CD4-positive, alpha-beta T cell (primary cell): Measurements from ENCODE around the gene SLC25A26. TPM values are rescaled to one million over a fixed set of nuclear protein-coding genes. Genes with fewer than 3 reads are reported as not detected.

Experiments used
- ATAC-seq: fragments of 200-7000 bp; cut with Tn5 transposase; one replicate; pipeline ENCODE4 v1.10.0; 2022; ENCODE audit warnings: mild to moderate bottlenecking; ENCODE audit not compliant: poor library complexity
- CTCF ChIA-PET: fragments of 350-600 bp; sonication (Branson Sonifier 250); formaldehyde crosslinking; loops from one replicate; lab custom pipeline; 2021; ENCODE audit warnings: antibody characterized with exemption, inconsistent platforms; lab: Charles Lee
- POLR2A ChIA-PET: fragments of 350-600 bp; sonication (Branson Sonifier 250); formaldehyde crosslinking; loops from one replicate; lab custom pipeline; 2021; ENCODE audit warnings: antibody characterized with exemption, inconsistent platforms; lab: Charles Lee
- DNase-seq, 14 experiments: peaks; one replicate each; pipeline ENCODE4 v3.0.0-alpha.2; 2013 to 2020; ENCODE audit warnings: mixed read lengths in 2 of 14
- H3K27ac ChIP-seq, 2 donors: one replicate each; pipeline versions ENCODE4 v1.5.1 to v1.7.0; 2013; ENCODE audit warnings: low read length in 2 of 2, low read depth in 1 of 2, mild to moderate bottlenecking in 1 of 2
- H3K27me3 ChIP-seq, 2 experiments: 1 replicate in 1 of 2; 2 replicates in 1 of 2; pipeline versions ENCODE4 v1.6.1 to v1.7.0; 2013; ENCODE audit warnings: low read length in 2 of 2, control low read depth in 1 of 2, mild to moderate bottlenecking in 1 of 2, moderate library complexity in 1 of 2; ENCODE audit not compliant: insufficient read depth in 2 of 2, control insufficient read depth in 1 of 2
- H3K36me3 ChIP-seq: one replicate; pipeline ENCODE4 v1.6.1; 2013; ENCODE audit warnings: low read length, control low read depth; ENCODE audit not compliant: insufficient read depth
- H3K4me1 ChIP-seq: one replicate; pipeline ENCODE4 v1.6.1; 2013; ENCODE audit warnings: low read length, control low read depth; ENCODE audit not compliant: insufficient read depth
- H3K4me3 ChIP-seq: one replicate; pipeline ENCODE4 v1.5.1; 2013; ENCODE audit warnings: mild to moderate bottlenecking, low read length, moderate library complexity
- H3K9me3 ChIP-seq, 2 experiments: 1 replicate in 1 of 2; 2 replicates in 1 of 2; pipeline versions ENCODE4 v1.6.1 to v1.7.0; 2013; ENCODE audit warnings: low read length in 2 of 2, mild to moderate bottlenecking in 2 of 2, control low read depth in 1 of 2, moderate library complexity in 1 of 2; ENCODE audit not compliant: control insufficient read depth in 1 of 2, insufficient read depth in 1 of 2
- H3K27ac Mint-ChIP-seq: one replicate; pipeline ENCODE4 v1.8.0; 2020; ENCODE audit warnings: mixed read lengths
- H3K27me3 Mint-ChIP-seq: one replicate; pipeline ENCODE4 v1.8.0; 2021; ENCODE audit warnings: mixed read lengths
- H3K36me3 Mint-ChIP-seq: one replicate; pipeline ENCODE4 v1.8.0; 2021; ENCODE audit warnings: low read depth, mixed read lengths
- H3K4me1 Mint-ChIP-seq: one replicate; pipeline ENCODE4 v1.8.0; 2021; ENCODE audit warnings: low read depth, mixed read lengths
- H3K4me3 Mint-ChIP-seq: one replicate; pipeline ENCODE4 v1.8.0; 2020; ENCODE audit warnings: mild to moderate bottlenecking, mixed read lengths
- H3K9me3 Mint-ChIP-seq: one replicate; pipeline ENCODE4 v1.8.0; 2020; ENCODE audit warnings: mixed read lengths
- intact Hi-C, 2 experiments: fragments of 100-400 bp; cut with DNase I in 1 of 2; cut with micrococcal nuclease in 1 of 2; formaldehyde crosslinking; loops; one replicate each; pipeline versions ENCODE4 v1.15.1 to v1.9.0; 2023 to 2025; cut with DNase I, micrococcal nuclease
- total RNA-seq, 174 experiments: library from RNA in 2 of 174; stranded (reverse) in 2 of 174; gene quantifications; one replicate each; pipeline ENCODE4 v1.2.3 and lab custom pipeline; 2021 to 2026
- TF ChIP-seq, protein P1 (sequence below): fragments of 200-600 bp; IDR thresholded peaks from one replicate; pipeline ENCODE4 v1.8.0; 2022; ENCODE audit warnings: antibody characterized with exemption, mild to moderate bottlenecking

Gene SLC25A26
- total RNA-seq, 2 experiments from 2014 or later, result 26.9 to 30.2 TPM

DNA sequence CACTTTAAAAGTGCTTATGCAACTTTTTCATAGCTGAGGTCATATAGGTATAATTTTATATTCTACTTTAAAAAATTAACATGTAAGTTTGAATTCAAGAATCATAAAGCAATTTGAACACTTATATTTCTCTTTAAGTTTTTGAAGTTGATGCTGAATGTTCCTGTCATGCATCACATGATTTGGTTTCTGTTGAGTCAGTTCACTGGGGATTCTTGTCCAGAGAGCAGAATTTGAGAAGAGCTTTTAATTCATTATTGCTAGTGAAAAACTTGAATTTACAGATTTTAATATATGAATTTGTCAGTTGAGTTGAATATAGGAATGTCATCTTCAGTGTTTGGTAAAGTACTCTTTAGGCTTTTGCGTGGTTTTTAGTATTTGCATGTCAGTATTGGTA, 7.9 kb downstream of the SLC25A26 start:
- no peaks in the 10 kb centered on the region for H3K27me3 Mint-ChIP-seq
- H3K36me3 Mint-ChIP-seq, result peaks cover 59% of the 10 kb centered on the region
- Histone ChIP-seq H3K4me1 (no peaks in the 10 kb centered on the region), H3K9me3 (no peaks in the 10 kb centered on the region), H3K36me3 (peaks cover 4% of the 10 kb centered on the region), H3K4me3 (no peak overlapping the region), H3K27ac (no peak overlapping the region), H3K27me3 (no peaks in the 10 kb centered on the region)
- H3K27ac Mint-ChIP-seq, result no peak overlapping the region
- no peak for DNase-seq
- intact Hi-C loops, result no loop called here
- H3K4me3 Mint-ChIP-seq, result no peak overlapping the region
- POLR2A ChIA-PET, result no interaction called here
- no peak for ATAC-seq
- CTCF ChIA-PET, result interaction anchor here (1.0 kb wide), 1 partner anchor 594 kb away, joined by 3 read pairs; no protein-coding TSS in a partner anchor
- H3K4me1 Mint-ChIP-seq, result peaks cover 53% of the 10 kb centered on the region
- H3K9me3 Mint-ChIP-seq, result no peaks in the 10 kb centered on the region
- TF ChIP-seq, protein P1, sequence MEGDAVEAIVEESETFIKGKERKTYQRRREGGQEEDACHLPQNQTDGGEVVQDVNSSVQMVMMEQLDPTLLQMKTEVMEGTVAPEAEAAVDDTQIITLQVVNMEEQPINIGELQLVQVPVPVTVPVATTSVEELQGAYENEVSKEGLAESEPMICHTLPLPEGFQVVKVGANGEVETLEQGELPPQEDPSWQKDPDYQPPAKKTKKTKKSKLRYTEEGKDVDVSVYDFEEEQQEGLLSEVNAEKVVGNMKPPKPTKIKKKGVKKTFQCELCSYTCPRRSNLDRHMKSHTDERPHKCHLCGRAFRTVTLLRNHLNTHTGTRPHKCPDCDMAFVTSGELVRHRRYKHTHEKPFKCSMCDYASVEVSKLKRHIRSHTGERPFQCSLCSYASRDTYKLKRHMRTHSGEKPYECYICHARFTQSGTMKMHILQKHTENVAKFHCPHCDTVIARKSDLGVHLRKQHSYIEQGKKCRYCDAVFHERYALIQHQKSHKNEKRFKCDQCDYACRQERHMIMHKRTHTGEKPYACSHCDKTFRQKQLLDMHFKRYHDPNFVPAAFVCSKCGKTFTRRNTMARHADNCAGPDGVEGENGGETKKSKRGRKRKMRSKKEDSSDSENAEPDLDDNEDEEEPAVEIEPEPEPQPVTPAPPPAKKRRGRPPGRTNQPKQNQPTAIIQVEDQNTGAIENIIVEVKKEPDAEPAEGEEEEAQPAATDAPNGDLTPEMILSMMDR, result no peak

DNA sequence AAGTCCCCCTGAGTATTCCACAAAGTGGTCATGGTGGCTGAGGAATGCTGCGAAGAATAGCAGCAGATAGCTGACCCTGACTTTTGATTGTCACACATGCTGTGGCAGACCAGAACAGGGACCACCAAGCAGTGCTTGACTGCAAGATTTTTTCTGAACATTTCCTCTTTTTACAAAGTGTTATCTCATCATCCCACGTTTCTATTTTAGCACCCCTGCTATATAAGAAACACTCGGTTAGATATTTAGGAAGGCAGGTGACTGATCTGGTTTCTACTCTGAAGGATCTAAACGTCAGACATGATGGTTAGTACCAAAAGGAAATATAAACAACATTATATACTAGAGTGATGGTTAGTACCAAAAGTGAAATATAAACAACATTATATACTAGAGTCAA, 9.1 kb downstream of the SLC25A26 start:
- Histone ChIP-seq H3K36me3 (peaks cover 4% of the 10 kb centered on the region), H3K4me3 (no peak overlapping the region), H3K4me1 (no peaks in the 10 kb centered on the region), H3K27me3 (no peaks in the 10 kb centered on the region), H3K27ac (no peak overlapping the region), H3K9me3 (no peaks in the 10 kb centered on the region)
- CTCF ChIA-PET, result interaction anchor here (1.7 kb wide), 1 partner anchor 21 kb away, joined by 4 read pairs; no protein-coding TSS in a partner anchor
- ATAC-seq, result no peak
- Mint-ChIP-seq H3K36me3 (peaks cover 58% of the 10 kb centered on the region), H3K27ac (no peak overlapping the region), H3K4me1 (peaks cover 44% of the 10 kb centered on the region), H3K27me3 (no peaks in the 10 kb centered on the region), H3K4me3 (no peak overlapping the region), H3K9me3 (no peaks in the 10 kb centered on the region)
- intact Hi-C loops, result no loop called here
- DNase-seq, result no peak
- TF ChIP-seq, protein P1, result no peak
- POLR2A ChIA-PET, result interaction anchor here (1.3 kb wide), 1 partner anchor 9 kb away, joined by 3 read pairs; the partner anchor contains the start of gene SLC25A26

DNA sequence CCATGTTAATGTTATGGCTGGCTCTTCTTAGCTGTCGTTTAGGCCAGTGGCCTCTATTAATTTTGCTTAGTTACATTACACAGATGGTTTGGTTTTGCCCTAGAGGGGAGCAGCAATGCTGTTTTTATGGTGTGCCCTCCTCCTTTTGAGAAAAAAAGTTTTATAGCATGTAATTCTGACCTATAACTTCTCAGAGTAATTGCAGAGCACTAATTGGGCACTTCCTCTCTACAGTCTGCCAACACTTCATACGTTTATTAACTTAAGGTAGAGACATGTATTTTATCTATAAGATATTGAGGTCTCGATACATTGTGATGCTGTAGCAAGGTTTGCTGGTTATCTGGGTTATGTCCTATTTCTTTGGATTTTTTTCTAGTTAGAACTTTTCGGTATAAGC, 12.2 kb downstream of the SLC25A26 start:
- Histone ChIP-seq H3K27me3 (no peaks in the 10 kb centered on the region), H3K9me3 (no peaks in the 10 kb centered on the region), H3K27ac (no peak overlapping the region), H3K4me1 (no peaks in the 10 kb centered on the region), H3K36me3 (peaks cover 3% of the 10 kb centered on the region), H3K4me3 (no peak overlapping the region)
- H3K36me3 Mint-ChIP-seq, result peaks cover 62% of the 10 kb centered on the region
- no peak overlapping the region for H3K27ac Mint-ChIP-seq
- CTCF ChIA-PET, result no interaction called here
- intact Hi-C loops, result no loop called here
- DNase-seq, result no peak
- peaks cover 26% of the 10 kb centered on the region for H3K4me1 Mint-ChIP-seq
- ATAC-seq, result no peak
- H3K9me3 Mint-ChIP-seq, result no peaks in the 10 kb centered on the region
- POLR2A ChIA-PET, result no interaction called here
- H3K4me3 Mint-ChIP-seq, result no peak overlapping the region
- H3K27me3 Mint-ChIP-seq, result no peaks in the 10 kb centered on the region
- TF ChIP-seq, protein P1, result no peak
